Measurements from ENCODE around the gene BABAM2.
"Not testable (repeated sequence)": the region's sequence is repeated elsewhere in the genome, so short reads cannot be mapped to it uniquely, and the experiment has no call there.

The BABAM2 gene

GRCh38 chr2:27953077-27953476, 62.5 kb downstream of the BABAM2 start:
- DNase-seq (ENCODE audit: low spot score), result no peak

- DNase-seq (ENCODE audit: low spot score), result no peak
Observed at GRCh38 chr2:27954221-27954673, 63.7 kb downstream of the BABAM2 start.

- DNase-seq (ENCODE audit: low spot score), result no peak
Observed at GRCh38 chr2:27954771-27955383, 64.3 kb downstream of the BABAM2 start.

GRCh38 chr2:27955384-27956161, 65.0 kb downstream of the BABAM2 start:
- DNase-seq (ENCODE audit: low spot score), result no peak

GRCh38 chr2:27956888-27957287, 66.4 kb downstream of the BABAM2 start:
- no peak for DNase-seq (ENCODE audit: low spot score)

GRCh38 chr2:27958711-27959378, 68.3 kb downstream of the BABAM2 start:
- DNase-seq (ENCODE audit: low spot score), result no peak

- no peak for DNase-seq (ENCODE audit: low spot score)
Observed at GRCh38 chr2:27959496-27959895, 69.0 kb downstream of the BABAM2 start.

GRCh38 chr2:27960237-27960912, 69.8 kb downstream of the BABAM2 start:
- DNase-seq (ENCODE audit: low spot score), result no peak

- DNase-seq (ENCODE audit: low spot score), result no peak
Observed at GRCh38 chr2:27962006-27962405, 71.5 kb downstream of the BABAM2 start.

GRCh38 chr2:27963472-27963871, 72.9 kb downstream of the BABAM2 start:
- no peak for DNase-seq (ENCODE audit: low spot score)

- no peak for DNase-seq (ENCODE audit: low spot score)
Observed at GRCh38 chr2:27964067-27964466, 73.5 kb downstream of the BABAM2 start.

GRCh38 chr2:27965841-27966240, 75.3 kb downstream of the BABAM2 start:
- DNase-seq (ENCODE audit: low spot score), result no peak

GRCh38 chr2:27966466-27966865, 75.9 kb downstream of the BABAM2 start:
- no peak for DNase-seq (ENCODE audit: low spot score)

GRCh38 chr2:27967076-27967475, 76.5 kb downstream of the BABAM2 start:
- DNase-seq (ENCODE audit: low spot score), result no peak

GRCh38 chr2:27968045-27968444, 77.5 kb downstream of the BABAM2 start:
- not testable (repeated sequence) for DNase-seq (ENCODE audit: low spot score)

GRCh38 chr2:27968957-27969356, 78.4 kb downstream of the BABAM2 start:
- not testable (repeated sequence) for DNase-seq (ENCODE audit: low spot score)

GRCh38 chr2:27972311-27972710, 81.8 kb downstream of the BABAM2 start:
- no peak for DNase-seq (ENCODE audit: low spot score)

GRCh38 chr2:27973592-27973991, 83.1 kb downstream of the BABAM2 start:
- DNase-seq (ENCODE audit: low spot score), result no peak

- DNase-seq (ENCODE audit: low spot score), result no peak
Observed at GRCh38 chr2:27976308-27976707, 85.8 kb downstream of the BABAM2 start.

- no peak for DNase-seq (ENCODE audit: low spot score)
Observed at GRCh38 chr2:27977731-27978312, 87.3 kb downstream of the BABAM2 start.

GRCh38 chr2:27978761-27979160, 88.2 kb downstream of the BABAM2 start:
- DNase-seq (ENCODE audit: low spot score), result not testable (repeated sequence)

- DNase-seq (ENCODE audit: low spot score), result no peak
Observed at GRCh38 chr2:27980242-27980641, 89.7 kb downstream of the BABAM2 start.

Data from HuH-7 (cell line).